ENCODE data around the gene ERRFI1.

The ERRFI1 gene

DNA sequence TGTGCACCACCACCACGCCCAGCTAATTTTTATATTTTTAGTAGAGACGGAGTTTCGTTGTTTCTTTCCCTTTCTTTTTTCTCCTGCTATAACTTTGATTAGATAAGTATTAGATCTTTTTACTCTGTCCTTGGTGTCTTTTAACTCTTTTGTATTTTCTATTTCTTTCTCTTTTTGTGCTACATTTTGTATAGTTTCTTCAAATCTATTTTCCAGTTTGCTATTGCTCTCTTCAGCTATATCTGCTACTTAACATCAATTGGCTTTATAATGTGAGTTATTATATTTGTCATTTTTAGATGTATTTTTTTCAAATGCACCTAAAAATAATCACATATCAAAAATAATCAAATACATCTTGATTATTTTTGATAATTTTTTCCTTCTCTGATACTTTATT is 16.0 kb upstream of the ERRFI1 start:
- no peak for DNase-seq

- DNase-seq, result no peak
These were observed 14.5 kb upstream of the ERRFI1 start for GRCh38 chr1:8040586-8040985.

DNA sequence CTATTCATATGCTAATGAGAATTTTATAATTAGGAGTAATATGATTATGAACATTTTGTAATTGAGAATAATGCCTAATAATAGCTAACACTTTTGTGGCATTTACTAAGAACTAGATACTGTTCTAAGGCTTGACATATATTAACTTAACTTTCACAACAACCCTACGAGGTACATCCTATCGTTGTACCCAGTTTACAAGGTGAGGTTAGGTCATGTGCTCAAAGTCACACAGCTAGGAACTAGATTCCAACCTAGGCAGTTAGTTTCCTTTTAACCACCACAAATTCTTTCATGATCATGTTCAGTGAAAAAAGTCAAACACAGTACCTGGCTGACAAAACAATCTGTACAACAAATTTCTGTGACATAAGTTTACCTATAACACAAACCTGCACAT is 13.0 kb upstream of the ERRFI1 start:
- DNase-seq, result no peak

DNA sequence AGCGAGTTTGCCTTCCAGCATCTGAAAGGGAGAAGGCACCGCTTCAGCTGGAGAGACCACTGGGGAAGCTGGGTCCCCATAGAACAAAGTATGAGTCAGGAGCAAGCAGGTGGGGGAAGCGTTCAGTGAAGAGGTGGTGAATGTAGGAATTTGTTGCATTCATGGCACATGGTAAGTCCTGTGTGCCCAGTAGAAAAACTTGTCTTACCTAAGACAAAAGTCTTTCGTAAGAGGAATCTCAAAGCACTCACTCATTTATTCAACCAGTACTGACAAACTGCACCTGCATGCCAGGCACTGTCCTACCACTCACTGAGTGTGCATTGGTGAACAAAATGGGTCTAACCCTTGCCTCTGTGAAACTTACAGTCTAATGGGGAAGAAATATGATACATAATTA is 9.2 kb upstream of the ERRFI1 start:
- DNase-seq, result no peak

GRCh38 chr1:8033322-8033721 is 7.2 kb upstream of the ERRFI1 start:
- no peak for DNase-seq

GRCh38 chr1:8032366-8032910 is 6.3 kb upstream of the ERRFI1 start:
- no peak for DNase-seq

DNA sequence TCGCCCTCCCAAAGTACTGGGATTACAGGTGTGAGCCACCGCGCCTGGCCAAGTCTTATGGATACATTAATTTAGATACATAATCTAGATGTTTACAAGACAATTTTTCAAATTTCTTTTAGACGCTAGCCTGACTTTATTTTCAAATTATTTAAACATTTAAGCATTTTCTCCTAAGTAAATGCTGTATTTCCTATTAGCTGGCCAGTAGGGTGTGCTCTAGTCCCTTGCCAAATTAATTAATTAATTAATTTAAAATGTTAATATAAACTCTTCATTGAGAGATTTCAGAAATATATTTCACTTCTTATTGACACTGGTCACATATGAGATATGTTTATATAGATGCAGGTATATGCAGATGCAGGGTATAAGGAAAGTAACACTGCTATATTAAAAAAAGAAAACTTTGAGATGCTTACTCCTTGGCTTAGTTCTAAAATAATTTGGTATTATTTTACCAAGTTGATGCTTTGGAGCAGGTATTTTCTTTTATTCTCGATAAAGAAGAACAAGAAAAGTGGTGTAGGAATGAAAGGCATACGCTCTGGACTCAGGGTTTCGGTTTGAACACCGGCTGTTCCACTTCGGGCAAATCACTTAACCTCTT is 5.2 kb upstream of the ERRFI1 start:
- peak; percentile 69 to 75 for DNase-seq

DNA sequence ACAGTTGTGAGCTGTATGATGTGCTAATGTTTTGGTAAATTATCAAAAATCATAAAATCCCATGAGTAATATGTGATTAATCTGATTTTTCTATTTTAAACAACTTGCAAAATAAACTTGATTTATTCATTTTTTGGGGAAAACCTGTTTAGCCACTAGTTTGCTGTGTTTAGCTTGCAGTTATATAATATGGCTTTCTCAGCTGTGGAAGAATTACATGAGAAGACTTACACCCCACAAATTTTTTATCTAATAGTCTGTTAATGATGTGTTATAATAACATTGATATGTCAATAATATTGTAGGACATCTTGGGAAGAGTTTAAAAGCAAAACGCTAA is 2.4 kb upstream of the ERRFI1 start:
- DNase-seq, result no peak

DNA sequence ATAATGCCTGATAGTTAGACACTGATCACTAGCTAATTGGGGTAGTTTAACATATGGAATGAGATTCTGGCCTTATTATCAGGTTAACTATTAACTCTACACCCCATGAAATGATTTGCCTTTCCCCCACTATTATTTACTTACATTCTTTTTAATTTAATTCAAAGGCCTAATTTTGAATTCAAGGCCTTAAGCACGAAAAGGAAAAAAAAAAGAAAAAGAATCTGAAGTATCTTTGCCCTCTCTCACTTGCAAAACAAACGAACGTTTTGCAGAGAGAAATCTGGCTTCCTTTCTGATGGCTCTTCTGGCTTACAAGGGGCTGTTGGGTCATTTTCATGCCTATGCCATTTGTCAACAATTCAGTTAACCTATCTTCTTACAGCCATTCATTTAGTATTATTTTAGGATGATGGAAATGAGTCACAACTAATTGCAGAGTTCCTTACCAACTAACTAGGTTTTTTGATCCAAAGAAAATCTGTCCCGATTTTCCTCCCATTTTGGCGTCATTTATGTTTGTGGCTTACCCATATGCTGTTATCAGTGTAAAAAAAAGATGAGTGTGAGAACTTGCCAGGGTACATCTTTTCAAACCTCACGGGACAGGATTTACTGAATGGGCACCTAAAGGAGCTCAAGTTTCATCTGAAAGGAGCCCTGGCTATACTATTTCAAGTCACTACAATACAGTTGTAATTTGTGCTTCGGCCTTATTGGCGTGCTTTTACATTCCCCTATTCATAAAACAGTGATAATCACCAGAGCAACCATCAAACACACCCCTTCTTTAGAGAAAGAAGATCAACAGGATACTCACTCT is 1.9 kb upstream of the ERRFI1 start:
- no peak for DNase-seq

- DNase-seq, result no peak
These were observed 1.1 kb upstream of the ERRFI1 start for GRCh38 chr1:8026976-8027747.

DNA sequence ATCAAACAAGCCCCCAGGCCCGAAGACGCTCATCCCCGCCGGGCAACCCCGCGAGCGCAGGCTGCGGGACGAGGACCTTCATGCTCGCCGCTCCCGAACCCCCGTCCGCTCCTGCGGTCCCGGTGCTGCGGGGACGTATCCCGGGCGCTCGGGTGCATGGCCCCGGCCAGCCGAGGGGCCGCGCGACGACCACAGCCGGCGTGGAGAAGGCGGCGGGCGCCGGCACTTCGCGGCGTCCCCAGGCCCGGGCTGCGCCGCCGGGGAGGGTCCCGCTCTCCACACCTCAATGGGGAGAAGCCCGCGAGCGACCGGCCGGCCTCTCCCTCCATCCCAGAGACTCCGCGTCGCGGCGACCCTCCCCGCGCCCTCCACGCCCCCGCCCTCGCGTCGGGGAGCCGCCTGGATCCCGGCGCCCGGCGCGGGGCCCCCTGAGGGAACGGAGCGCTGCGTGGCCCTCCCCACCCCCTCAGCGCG is 401 bp downstream of the ERRFI1 start:
- DNase-seq, result no peak

GRCh38 chr1:8025061-8025670 is 943 bp downstream of the ERRFI1 start:
- no peak for DNase-seq

DNA sequence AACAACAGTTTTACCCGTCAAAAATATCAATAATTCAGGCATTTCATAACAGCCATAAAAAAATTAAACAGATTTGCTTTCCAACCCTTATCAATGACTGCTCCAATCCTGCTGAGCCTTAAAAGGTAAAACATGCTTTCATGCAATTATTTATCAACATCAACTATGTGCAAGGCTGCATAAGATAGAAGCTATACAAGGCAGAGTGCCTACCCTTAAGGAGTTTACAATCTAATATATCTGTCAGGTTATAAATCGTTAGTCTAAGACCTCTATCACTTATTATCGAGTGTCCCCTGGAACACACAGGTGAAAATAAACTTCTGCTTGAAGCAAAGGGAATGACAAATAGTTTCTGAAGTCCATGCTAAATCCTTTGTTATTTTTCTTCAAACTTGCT is 1.8 kb downstream of the ERRFI1 start:
- DNase-seq, result no peak

DNA sequence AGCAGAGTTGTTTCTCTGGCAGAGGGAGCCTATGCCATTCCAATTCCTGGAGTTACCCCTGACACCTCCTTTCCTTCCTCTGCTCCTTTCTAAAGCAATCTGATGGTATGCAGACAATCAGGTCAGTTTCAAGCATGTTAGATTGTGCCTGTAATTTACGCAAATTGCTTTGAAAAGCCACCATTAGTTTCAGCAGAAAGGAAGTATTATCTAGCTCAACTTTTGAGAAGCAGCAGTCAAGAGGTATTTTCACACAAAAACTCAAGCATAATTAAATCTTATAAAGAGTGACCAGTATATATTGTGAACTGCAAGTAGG is 2.2 kb downstream of the ERRFI1 start:
- DNase-seq, result no peak

GRCh38 chr1:8023287-8023994 is 2.7 kb downstream of the ERRFI1 start:
- no peak for DNase-seq

DNA sequence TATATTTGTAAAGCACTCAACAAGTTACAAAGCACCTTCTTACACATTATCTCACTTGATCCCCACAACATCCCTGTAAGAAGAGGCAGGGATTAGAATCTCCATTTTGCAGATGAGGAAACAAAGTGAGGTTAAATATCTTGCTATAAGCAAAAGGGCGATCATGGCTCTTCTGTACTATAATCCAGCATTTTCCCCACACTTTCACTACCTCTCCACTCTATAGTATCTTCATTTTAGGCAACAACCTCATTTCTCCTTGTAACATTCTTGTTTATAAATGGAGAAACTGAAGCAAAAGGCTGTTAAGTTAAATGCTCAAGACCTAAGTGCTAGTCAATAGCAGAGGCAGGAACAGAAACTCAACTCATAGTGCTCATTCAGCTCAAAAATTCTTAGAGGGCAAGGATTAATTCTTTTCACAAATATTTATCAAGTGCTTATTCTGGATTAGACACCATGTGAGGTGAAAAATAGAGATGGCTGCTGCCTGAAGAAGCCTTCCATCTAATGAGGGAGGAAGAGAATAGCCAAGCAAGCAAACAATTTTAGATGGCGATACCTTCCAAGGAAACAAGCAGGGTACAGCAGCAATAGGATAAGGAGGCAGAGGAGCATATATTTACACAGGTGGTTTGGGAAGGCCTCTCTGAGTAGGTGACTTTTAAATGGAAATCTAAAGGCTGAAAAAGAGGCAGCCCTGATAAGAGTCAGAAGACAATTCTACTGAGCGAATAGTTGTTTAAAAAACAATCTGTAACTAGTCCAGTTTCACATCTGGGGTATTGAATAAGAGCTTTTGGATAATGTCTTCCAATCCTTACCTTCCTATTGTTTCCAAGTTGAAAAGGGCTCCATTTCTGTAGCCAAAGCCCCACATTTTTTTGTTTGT is 3.5 kb downstream of the ERRFI1 start:
- DNase-seq, result no peak

- no peak for DNase-seq
These were observed 4.3 kb downstream of the ERRFI1 start for GRCh38 chr1:8021676-8022266.

DNA sequence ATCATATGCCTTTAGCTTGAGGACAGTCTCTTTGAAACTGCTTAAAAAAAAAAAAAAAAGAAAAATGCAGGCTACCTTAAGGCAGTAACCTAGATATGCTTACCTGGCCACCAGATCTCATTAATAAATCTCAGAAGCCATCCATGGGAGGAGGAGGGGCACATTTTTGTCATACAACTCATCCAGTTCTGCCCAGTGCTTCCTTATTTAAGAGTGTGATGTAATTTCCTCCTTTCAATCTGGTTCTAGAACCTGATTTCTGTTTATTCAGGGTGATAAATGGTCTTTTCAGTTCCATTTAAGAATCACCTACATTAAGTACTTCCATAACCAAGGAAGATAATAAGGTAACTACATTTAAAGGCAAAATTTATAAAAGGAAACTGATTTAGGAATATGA is 6.1 kb downstream of the ERRFI1 start:
- peak; percentile 13 to 17 for DNase-seq

- DNase-seq, result no peak
These were observed 6.9 kb downstream of the ERRFI1 start for GRCh38 chr1:8019229-8019620.

GRCh38 chr1:8018492-8019228 is 7.4 kb downstream of the ERRFI1 start:
- DNase-seq, result no peak

Measured in Kasumi-1 (cell line).